Aorta (tissue), 5 donors: Measurements from ENCODE around the gene KRTAP21-3. TPM values are rescaled to one million over a fixed set of nuclear protein-coding genes. Genes with fewer than 3 reads are reported as not detected.
"Not testable (repeated sequence)": the region's sequence is repeated elsewhere in the genome, so short reads cannot be mapped to it uniquely, and the experiment has no call there.

Source experiments
- ATAC-seq: fragments of 200-7000 bp; cut with Tn5 transposase; one replicate; pipeline ENCODE4 v1.9.1; 2022; ENCODE audit warnings: moderate library complexity; ENCODE audit not compliant: low FRiP score
- DNase-seq, 2 donors: peaks; one replicate each; pipeline ENCODE4 v3.0.0-alpha.2; 2020
- H3K27ac ChIP-seq, 2 donors: one replicate each; pipeline ENCODE4 v1.5.1; 2013; ENCODE audit warnings: low read length in 2 of 2, mild to moderate bottlenecking in 2 of 2, moderate library complexity in 2 of 2, control low read depth in 1 of 2, inconsistent platforms in 1 of 2, low read depth in 1 of 2
- H3K27me3 ChIP-seq, 2 donors: one replicate each; pipeline ENCODE4 v1.6.1; 2013; ENCODE audit warnings: control low read depth in 1 of 2, low read length in 1 of 2, mild to moderate bottlenecking in 1 of 2, moderate library complexity in 1 of 2; ENCODE audit not compliant: insufficient read depth in 2 of 2, control insufficient read depth in 1 of 2
- H3K36me3 ChIP-seq, 2 donors: one replicate each; pipeline ENCODE4 v1.6.1; 2013; ENCODE audit warnings: control low read depth in 1 of 2, low read length in 1 of 2, mild to moderate bottlenecking in 1 of 2; ENCODE audit not compliant: insufficient read depth in 2 of 2, control insufficient read depth in 1 of 2
- H3K4me1 ChIP-seq, 2 donors: one replicate each; pipeline ENCODE4 v1.6.1; 2013; ENCODE audit warnings: low read length in 2 of 2, control low read depth in 1 of 2, mild to moderate bottlenecking in 1 of 2, moderate library complexity in 1 of 2; ENCODE audit not compliant: insufficient read depth in 2 of 2, control insufficient read depth in 1 of 2
- H3K4me3 ChIP-seq, 2 donors: one replicate each; pipeline ENCODE4 v1.5.1; 2013; ENCODE audit warnings: low read length in 2 of 2, control low read depth in 1 of 2, mild to moderate bottlenecking in 1 of 2
- H3K9me3 ChIP-seq: one replicate; pipeline ENCODE4 v1.6.1; 2013; ENCODE audit warnings: mild to moderate bottlenecking, low read length; ENCODE audit not compliant: control insufficient read depth
- WGBS, 2 donors: extraction: QIAGEN DNeasy Blood & Tissue Kit; methylation state at CpG; one replicate each; pipeline ENCODE4 v1.1.7; 2013; 5-methylcytosine and 5-hydroxymethylcytosine counted together
- intact Hi-C, 2 donors: fragments of 100-400 bp; cut with DNase I; formaldehyde crosslinking; loops; one replicate each; pipeline versions ENCODE4 v1.14.2 to v1.15.0; 2022
- long read RNA-seq, 2 donors: library from polyadenylated mRNA; unstranded; transcript quantifications; one replicate each; pipeline ENCODE4 v2.0.0, GENCODE V29; 2020 to 2021
- polyA plus RNA-seq, 2 donors: library from polyadenylated mRNA; stranded (reverse); fragments of 200-250 nt; gene quantifications; one replicate each; pipeline ENCODE4 v1.2.3, GENCODE V29; 2013
- total RNA-seq, 2 donors: library from RNA; stranded (reverse); fragmentation: NEBNext Ultra II Directional; extraction: Animal tissue kit (Norgen Biotek cat#: 25700); gene quantifications; one replicate each; pipeline ENCODE4 v1.2.1, GENCODE V29; 2021
- donor health status: healthy with polysubstance abuse.
- donor health status: Bipolar disorder and iron deficiency.
- donor health status: DM: no; HTN: no; CAD: no.
- donor health status: DM: no; HTN: no; CAD: no.
- donor health status: DM: yes; HTN: yes; CAD: no.

KRTAP21-3 gene
- total RNA-seq (not detected), polyA plus RNA-seq (not detected)
- long read RNA-seq, donor 1 = 0 reads
- long read RNA-seq, donor 2 = 0 reads

DNA sequence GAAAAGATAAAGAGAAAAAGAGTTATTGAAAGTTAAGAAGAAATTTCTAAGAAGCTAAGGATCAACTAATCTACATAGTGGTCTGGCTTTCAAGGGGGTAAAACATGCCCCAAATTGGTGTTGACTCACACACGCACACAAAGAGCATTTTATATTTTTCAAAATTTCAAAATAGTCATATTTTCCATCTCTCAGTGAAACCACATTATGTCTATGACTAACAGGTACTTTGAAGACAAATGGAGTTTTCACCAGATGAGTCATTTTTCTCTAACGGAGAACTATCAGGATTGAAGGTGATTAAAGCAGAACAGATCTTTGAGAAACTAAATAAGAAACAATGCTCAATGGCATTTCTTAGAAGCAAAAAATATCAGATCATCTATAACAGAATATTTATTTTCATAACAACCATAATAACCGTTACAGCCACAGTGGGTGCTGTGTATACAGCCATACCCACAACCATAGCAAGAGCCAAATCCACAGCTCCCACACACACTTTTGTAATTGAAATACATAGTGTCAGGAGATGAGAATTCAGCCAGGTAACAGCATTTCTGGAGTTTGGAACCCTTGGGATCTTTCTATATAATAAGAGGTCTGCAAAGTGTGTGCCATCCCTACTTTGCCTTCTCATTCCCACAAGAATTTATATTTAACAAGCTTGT, at the start of gene KRTAP21-3:
TSS of gene KRTAP21-3 (minus strand) at position 539 of the 671 bp plus-strand sequence. CDS start at position 521, 18 bp downstream.
- intact Hi-C loops = no loop called here
- Histone ChIP-seq H3K9me3 (no peaks in the 10 kb centered on the region), H3K27me3 (no peaks in the 10 kb centered on the region), H3K36me3 (no peaks in the 10 kb centered on the region), H3K4me3 (no peak within 1 kb of the TSS), H3K4me1 (no peaks in the 10 kb centered on the region), H3K27ac (no peak within 1 kb of the TSS)
- DNase-seq (no peak), ATAC-seq (no peak)
- 69 to 72% methylated on average over 3 of the region's 3 CpGs for WGBS, 2 donors

DNA sequence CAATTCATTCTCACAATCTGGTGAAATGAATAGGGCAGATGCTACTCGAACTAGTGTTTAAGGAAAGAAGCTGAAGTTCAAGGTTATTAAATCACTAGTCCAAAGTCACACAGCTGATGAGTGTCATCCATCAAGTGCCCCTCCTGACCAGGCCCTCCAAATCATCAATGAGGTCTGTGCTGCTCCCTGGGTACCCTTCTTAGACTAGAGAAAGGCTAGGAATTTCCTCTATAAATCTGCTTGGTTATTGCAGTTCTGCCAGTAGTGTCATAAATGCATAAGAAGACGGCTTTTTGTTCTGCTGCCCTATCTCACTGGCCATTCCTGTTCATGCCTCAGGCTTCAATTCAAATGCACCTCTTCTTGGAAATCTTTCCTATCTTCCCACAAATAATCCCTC, 42.2 kb upstream of the KRTAP21-3 start:
- H3K36me3 ChIP-seq = no peaks in the 10 kb centered on the region
- DNase-seq = no peak
- 42 to 56% methylated on average over 2 of the region's 2 CpGs for WGBS, 2 donors

GRCh38 chr21:30758306-30758705, 39.7 kb upstream of the KRTAP21-3 start:
- H3K27me3 ChIP-seq = no peaks in the 10 kb centered on the region
- H3K36me3 ChIP-seq = no peaks in the 10 kb centered on the region
- intact Hi-C loops = no loop called here
- H3K4me1 ChIP-seq = no peaks in the 10 kb centered on the region
- DNase-seq = no peak
- no peak for ATAC-seq
- no peak overlapping the region for H3K4me3 ChIP-seq
- 21 to 43% methylated on average over 2 of the region's 2 CpGs for WGBS, 2 donors
- no peak overlapping the region for H3K27ac ChIP-seq
- no peaks in the 10 kb centered on the region for H3K9me3 ChIP-seq

More for the DNA sequence above, 42.2 kb upstream of the KRTAP21-3 start:
- no peaks in the 10 kb centered on the region for H3K9me3 ChIP-seq
- intact Hi-C loops = no loop called here
- no peak overlapping the region for H3K27ac ChIP-seq
- H3K4me1 ChIP-seq = no peaks in the 10 kb centered on the region
- ATAC-seq = no peak
- no peak overlapping the region for H3K4me3 ChIP-seq
- H3K27me3 ChIP-seq = no peaks in the 10 kb centered on the region

- H3K4me3 ChIP-seq, DNase-seq, H3K27me3 ChIP-seq, ATAC-seq, intact Hi-C loops, H3K9me3 ChIP-seq, H3K4me1 ChIP-seq, H3K36me3 ChIP-seq, H3K27ac ChIP-seq: not testable (repeated sequence)
- 97 to 100% methylated on average over 2 of the region's 2 CpGs for WGBS, 2 donors
Measured at GRCh38 chr21:30755328-30755727, 36.8 kb upstream of the KRTAP21-3 start, which contains the start of gene KRTAP21-1. TSS of gene KRTAP21-1 (minus strand) at chr21:30755428. CDS start at chr21:30755378, 50 bp downstream.

DNA sequence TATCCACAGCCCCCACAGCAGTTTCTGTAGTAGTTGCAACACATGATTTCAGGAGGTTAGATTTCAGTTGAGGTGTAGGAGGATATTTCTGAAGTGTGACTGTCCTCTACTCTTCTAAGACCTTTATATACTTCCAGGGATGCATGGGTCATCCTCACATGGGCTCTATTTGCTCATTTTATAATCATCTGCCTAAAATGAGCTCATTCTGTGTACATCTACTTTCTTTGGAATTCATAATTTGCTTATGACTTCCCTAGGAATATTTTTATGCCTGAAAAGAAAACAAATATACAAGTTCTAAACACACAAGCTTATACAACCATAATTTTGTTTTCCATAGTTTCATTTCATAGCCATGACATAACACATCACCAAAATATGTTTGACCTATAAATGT, 28.6 kb upstream of the KRTAP21-3 start, which contains the start of gene KRTAP21-2:
TSS of gene KRTAP21-2 (minus strand) at position 101 of the 400 bp plus-strand sequence. CDS start at position 44, 57 bp downstream.
- no peak for DNase-seq

DNA sequence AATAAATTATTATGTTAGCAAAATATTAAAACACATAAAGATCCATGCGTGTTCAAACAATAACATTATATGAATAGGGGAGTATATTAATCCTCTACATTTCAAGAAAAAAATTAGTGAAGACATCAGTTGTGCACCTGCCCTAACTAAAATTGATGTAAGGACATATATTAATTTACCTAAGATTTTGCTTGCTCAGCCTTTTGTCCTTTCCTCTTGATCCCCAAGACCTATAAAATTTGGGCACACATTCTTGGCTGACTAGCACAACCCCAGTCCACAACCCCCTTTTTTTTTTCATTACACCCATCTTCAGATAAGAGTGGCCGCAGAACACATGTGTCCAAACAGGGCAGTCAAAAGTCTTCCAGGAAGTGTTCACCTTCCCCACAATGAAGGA, 21.9 kb upstream of the KRTAP21-3 start:
- Histone ChIP-seq H3K4me1 (no peaks in the 10 kb centered on the region), H3K9me3 (no peaks in the 10 kb centered on the region), H3K36me3 (no peaks in the 10 kb centered on the region), H3K27me3 (no peaks in the 10 kb centered on the region), H3K27ac (no peak overlapping the region), H3K4me3 (no peak overlapping the region)
- DNase-seq (no peak), ATAC-seq (no peak)
- intact Hi-C loops = no loop called here
- WGBS, 2 donors = 84 to 95% methylated on average over 2 of the region's 2 CpGs

More for the DNA sequence above, 28.6 kb upstream of the KRTAP21-3 start, which contains the start of gene KRTAP21-2:
- no peak for ATAC-seq
- Histone ChIP-seq H3K4me3 (no peak within 1 kb of the TSS), H3K4me1 (no peaks in the 10 kb centered on the region), H3K27me3 (no peaks in the 10 kb centered on the region), H3K9me3 (no peaks in the 10 kb centered on the region), H3K36me3 (no peaks in the 10 kb centered on the region), H3K27ac (no peak within 1 kb of the TSS)
- intact Hi-C loops = no loop called here

DNA sequence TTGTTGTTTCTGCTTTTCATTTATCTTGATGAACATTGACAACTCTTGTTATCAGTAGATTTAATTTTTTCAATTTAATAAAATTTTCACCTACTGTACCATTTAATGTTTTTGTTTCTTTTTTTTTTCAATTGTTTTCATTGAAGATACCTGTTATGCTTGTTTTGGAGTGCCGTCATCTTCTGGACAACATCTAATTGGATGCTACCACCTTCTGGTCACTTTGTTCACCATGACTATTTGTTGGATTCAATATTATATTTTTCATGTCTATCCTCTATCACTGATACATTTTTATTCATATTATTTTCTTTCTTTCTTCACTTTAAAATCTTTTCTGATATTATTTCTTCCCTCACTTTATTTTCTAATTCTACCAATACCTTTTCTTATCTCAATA, 14.4 kb upstream of the KRTAP21-3 start:
- H3K9me3 ChIP-seq = no peaks in the 10 kb centered on the region
- ATAC-seq = no peak
- H3K36me3 ChIP-seq = no peaks in the 10 kb centered on the region
- no peaks in the 10 kb centered on the region for H3K4me1 ChIP-seq
- H3K4me3 ChIP-seq = no peak overlapping the region
- intact Hi-C loops = no loop called here
- DNase-seq = no peak
- H3K27me3 ChIP-seq = no peaks in the 10 kb centered on the region
- 72 to 76% methylated on average over 1 of the region's 1 CpG for WGBS, 2 donors
- H3K27ac ChIP-seq = no peak overlapping the region

DNA sequence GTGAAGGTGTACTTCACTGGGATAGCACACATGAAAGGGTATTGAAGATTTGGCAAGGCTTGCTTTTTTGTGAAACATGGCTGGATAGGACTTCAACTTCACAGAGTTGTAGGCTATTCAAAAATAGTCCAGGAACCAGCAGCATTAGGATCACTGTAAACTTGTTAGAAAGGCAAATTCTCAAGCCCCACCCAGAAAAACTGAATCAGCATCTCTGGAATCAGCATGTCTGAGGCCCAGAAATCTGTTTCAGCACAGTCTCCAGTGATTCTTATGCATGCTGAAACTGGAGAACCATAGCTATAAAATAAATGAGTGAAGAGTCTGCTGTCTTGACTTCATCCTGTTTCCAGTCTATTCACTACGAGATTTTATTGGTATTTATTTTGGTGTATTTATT, 8.1 kb upstream of the KRTAP21-3 start:
- no peak overlapping the region for H3K4me3 ChIP-seq
- WGBS, 2 donors = 74 to 75% methylated on average over 1 of the region's 1 CpG

GRCh38 chr21:30719401-30719800, 824 bp upstream of the KRTAP21-3 start:
- intact Hi-C loops = no loop called here
- WGBS, 2 donors = 85% methylated on average over 1 of the region's 1 CpG
- Histone ChIP-seq H3K27me3 (no peaks in the 10 kb centered on the region), H3K4me1 (no peaks in the 10 kb centered on the region), H3K9me3 (no peaks in the 10 kb centered on the region), H3K27ac (no peak overlapping the region), H3K36me3 (no peaks in the 10 kb centered on the region), H3K4me3 (no peak overlapping the region)
- DNase-seq (no peak), ATAC-seq (no peak)

More for the DNA sequence above, 8.1 kb upstream of the KRTAP21-3 start:
- H3K4me1 ChIP-seq = no peaks in the 10 kb centered on the region
- H3K36me3 ChIP-seq = no peaks in the 10 kb centered on the region
- intact Hi-C loops = no loop called here
- no peaks in the 10 kb centered on the region for H3K27me3 ChIP-seq
- peaks cover 2% of the 10 kb centered on the region for H3K9me3 ChIP-seq
- ATAC-seq (no peak), DNase-seq (no peak)
- no peak overlapping the region for H3K27ac ChIP-seq
